Measurements from ENCODE around the gene CORO6.

GRCh38 chr17:29640413-29640812 is 17.7 kb upstream of the CORO6 start:
- no peak for TF ChIP-seq CTCF (IDR thresholded peaks at IDR 0.05)
- TF ChIP-seq POLR2A (IDR thresholded peaks at IDR 0.05): no peak
